Esophagus muscularis mucosa (tissue), 3 donors: Measurements from ENCODE around the gene HNRNPA2B1.

Experiments
- POLR2A ChIP-seq: fragments of 450-650 bp; IDR thresholded peaks from one replicate; pipeline ENCODE4 v1.6.1; 2017; ENCODE audit warnings: antibody characterized with exemption, moderate library complexity, mild to moderate bottlenecking, low read depth
- POLR2AphosphoS5 ChIP-seq, 2 donors: sonication (generic); formaldehyde crosslinking; IDR thresholded peaks; one replicate each; pipeline ENCODE4 v1.6.1; 2017; ENCODE audit warnings: antibody characterized with exemption in 2 of 2
- TF ChIP-seq, protein P1 (sequence below), 3 experiments: fragments of 200-600 bp in 2 of 3; fragments of 450-650 bp in 1 of 3; sonication (generic) in 2 of 3; IDR thresholded peaks; one replicate each; pipeline ENCODE4 v1.5.1; 2017 to 2019; ENCODE audit warnings: antibody characterized with exemption in 3 of 3, mild to moderate bottlenecking in 2 of 3, moderate library complexity in 1 of 3

DNA sequence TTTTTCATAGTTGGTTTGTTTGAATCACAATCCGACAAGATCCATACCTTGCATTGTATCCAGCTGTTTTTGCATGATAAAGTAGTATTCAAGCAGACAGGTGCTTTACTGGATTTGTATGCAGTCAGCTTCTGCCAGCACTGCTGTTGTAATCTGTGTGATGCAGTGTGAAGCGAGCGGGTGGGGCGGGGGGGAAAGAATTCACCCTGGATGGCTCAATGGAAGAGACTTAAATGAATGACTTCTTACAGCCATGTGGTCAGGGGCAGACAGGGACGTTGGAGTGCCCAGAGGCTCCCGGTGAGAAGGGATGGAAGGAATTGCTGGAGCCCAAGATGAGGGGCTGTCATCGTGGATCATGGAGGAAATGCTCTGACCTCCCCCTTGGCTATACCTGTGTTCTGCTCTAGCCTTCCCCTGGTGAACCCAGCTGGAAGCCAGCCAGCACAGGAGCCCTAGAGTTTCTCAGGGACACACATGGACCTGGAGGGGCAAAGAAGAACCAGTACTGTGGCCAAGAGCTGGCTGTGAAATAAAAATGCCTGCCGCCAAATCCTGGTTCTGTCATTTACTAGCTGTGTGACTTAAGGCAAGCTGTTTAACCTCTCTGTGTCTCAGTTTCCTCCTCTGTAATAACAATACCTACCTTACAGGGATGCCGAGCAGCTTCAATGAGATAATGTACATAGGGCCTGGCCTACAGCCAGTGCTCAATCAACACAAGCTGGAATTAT is 34.4 kb downstream of the HNRNPA2B1 start:
- TF ChIP-seq, protein P1, sequence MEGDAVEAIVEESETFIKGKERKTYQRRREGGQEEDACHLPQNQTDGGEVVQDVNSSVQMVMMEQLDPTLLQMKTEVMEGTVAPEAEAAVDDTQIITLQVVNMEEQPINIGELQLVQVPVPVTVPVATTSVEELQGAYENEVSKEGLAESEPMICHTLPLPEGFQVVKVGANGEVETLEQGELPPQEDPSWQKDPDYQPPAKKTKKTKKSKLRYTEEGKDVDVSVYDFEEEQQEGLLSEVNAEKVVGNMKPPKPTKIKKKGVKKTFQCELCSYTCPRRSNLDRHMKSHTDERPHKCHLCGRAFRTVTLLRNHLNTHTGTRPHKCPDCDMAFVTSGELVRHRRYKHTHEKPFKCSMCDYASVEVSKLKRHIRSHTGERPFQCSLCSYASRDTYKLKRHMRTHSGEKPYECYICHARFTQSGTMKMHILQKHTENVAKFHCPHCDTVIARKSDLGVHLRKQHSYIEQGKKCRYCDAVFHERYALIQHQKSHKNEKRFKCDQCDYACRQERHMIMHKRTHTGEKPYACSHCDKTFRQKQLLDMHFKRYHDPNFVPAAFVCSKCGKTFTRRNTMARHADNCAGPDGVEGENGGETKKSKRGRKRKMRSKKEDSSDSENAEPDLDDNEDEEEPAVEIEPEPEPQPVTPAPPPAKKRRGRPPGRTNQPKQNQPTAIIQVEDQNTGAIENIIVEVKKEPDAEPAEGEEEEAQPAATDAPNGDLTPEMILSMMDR (IDR thresholded peaks at IDR 0.05): no peak
- no peak for TF ChIP-seq POLR2A
- TF ChIP-seq POLR2AphosphoS5 (IDR thresholded peaks at IDR 0.05): no peak
